H1 (cell line): Measurements from ENCODE around the gene INCENP. TPM values are rescaled to one million over a fixed set of nuclear protein-coding genes. Genes with fewer than 3 reads are reported as not detected.

Experiments used
- CTCF ChIA-PET: fragments of 300-600 bp; sonication (Branson Sonifier 250); formaldehyde crosslinking; loops from one replicate; lab custom pipeline; 2021; ENCODE audit not compliant: partially characterized antibody; lab: Charles Lee
- POLR2A ChIA-PET: fragments of 300-600 bp; sonication (Branson Sonifier 250); formaldehyde crosslinking; loops from one replicate; lab custom pipeline; 2021; ENCODE audit warnings: inconsistent platforms; ENCODE audit not compliant: partially characterized antibody; lab: Charles Lee
- DNase-seq, 2 experiments: peaks; one replicate each; pipeline versions ENCODE4 v3.0.0 to v3.0.0-alpha.2; 2010 to 2022; ENCODE audit warnings: low spot score in 2 of 2, low read depth in 1 of 2, mixed read lengths in 1 of 2
- FAIRE-seq: peaks from 2 replicates; lab custom pipeline; 2011; peaks lifted over from hg19 to GRCh38; lab: Jason Lieb, UNC
- H2AFZ ChIP-seq: 2 replicates; pipeline ENCODE4 v1.8.1; 2012; ENCODE audit warnings: low read length, inconsistent platforms
- H2AK5ac ChIP-seq: 2 replicates; pipeline ENCODE4 v1.6.1; 2013; ENCODE audit warnings: low read depth, low read length
- H2BK120ac ChIP-seq: replicated peaks from 2 replicates; pipeline ENCODE3; 2013; ENCODE audit warnings: low read depth, low read length, inconsistent platforms
- H2BK12ac ChIP-seq: 2 replicates; pipeline ENCODE4 v1.6.1; 2013; ENCODE audit warnings: low read depth, low read length
- H2BK15ac ChIP-seq: 2 replicates; pipeline ENCODE4 v1.6.1; 2013; ENCODE audit warnings: low read length
- H2BK20ac ChIP-seq: 2 replicates; pipeline ENCODE4 v1.6.1; 2013; ENCODE audit warnings: low read length
- H2BK5ac ChIP-seq: 2 replicates; pipeline ENCODE4 v1.6.1; 2013; ENCODE audit warnings: low read depth, low read length
- H3K14ac ChIP-seq: 2 replicates; pipeline ENCODE4 v1.6.1; 2013; ENCODE audit warnings: inconsistent platforms; ENCODE audit not compliant: insufficient read length
- H3K18ac ChIP-seq: 2 replicates; pipeline ENCODE4 v1.6.1; 2013; ENCODE audit warnings: low read length; ENCODE audit errors: extremely low read depth
- H3K23ac ChIP-seq: 2 replicates; pipeline ENCODE4 v1.6.1; 2013; ENCODE audit warnings: inconsistent platforms; ENCODE audit not compliant: insufficient read length
- H3K23me2 ChIP-seq: 2 replicates; pipeline ENCODE4 v1.6.1; 2013; ENCODE audit warnings: low read depth, low read length
- H3K27ac ChIP-seq: 2 replicates; pipeline ENCODE4 v1.6.1; 2011; ENCODE audit warnings: low read depth, low read length, inconsistent platforms
- H3K27me3 ChIP-seq, 4 experiments: replicated peaks in 1 of 4; 1 replicate in 1 of 4; 2 replicates in 3 of 4; pipeline versions ENCODE4 v1.6.1 to v1.8.1; 2011 to 2013; ENCODE audit warnings: low read length in 3 of 4, mild to moderate bottlenecking in 3 of 4, inconsistent platforms in 2 of 4, mixed read lengths in 2 of 4, moderate library complexity in 1 of 4; ENCODE audit not compliant: control insufficient read depth in 3 of 4, insufficient read depth in 3 of 4; ENCODE audit errors: extremely low read depth in 1 of 4
- H3K36me3 ChIP-seq, 4 experiments: 2 replicates each; pipeline versions ENCODE4 v1.6.1 to v1.8.1; 2011 to 2013; ENCODE audit warnings: mild to moderate bottlenecking in 4 of 4, low read length in 3 of 4, moderate library complexity in 2 of 4, control low read depth in 1 of 4, inconsistent platforms in 1 of 4; ENCODE audit not compliant: insufficient read depth in 4 of 4, control insufficient read depth in 2 of 4
- H3K4ac ChIP-seq: replicated peaks from 2 replicates; pipeline ENCODE3; 2013; ENCODE audit warnings: low read length, low read depth, mixed read lengths, inconsistent platforms; ENCODE audit not compliant: insufficient read length
- H3K4me1 ChIP-seq, 4 experiments: replicated peaks in 1 of 4; 1 replicate in 1 of 4; 2 replicates in 3 of 4; pipeline versions ENCODE4 v1.6.1 to v1.8.1; 2011 to 2013; ENCODE audit warnings: low read length in 3 of 4, inconsistent platforms in 2 of 4, mixed read lengths in 1 of 4; ENCODE audit not compliant: insufficient read depth in 4 of 4, control insufficient read depth in 3 of 4
- H3K4me2 ChIP-seq, 2 experiments: 2 replicates each; pipeline versions ENCODE4 v1.6.1 to v1.8.1; 2011 to 2013; ENCODE audit warnings: low read depth in 2 of 2, low read length in 2 of 2, control low read depth in 1 of 2, inconsistent platforms in 1 of 2, mild to moderate bottlenecking in 1 of 2; ENCODE audit not compliant: insufficient read depth in 1 of 2
- H3K4me3 ChIP-seq, 4 experiments: fragments of 200-600, 300-600 bp in 1 of 4; sonication (generic), shearing (Covaris generic), sonication (Bioruptor Twin) in 1 of 4; 2 replicates each; pipeline versions ENCODE4 v1.5.1 to v1.8.1; 2011 to 2016; ENCODE audit warnings: low read length in 4 of 4, low read depth in 3 of 4, control low read depth in 2 of 4, inconsistent platforms in 2 of 4, mild to moderate bottlenecking in 2 of 4, mixed read lengths in 1 of 4, moderate library complexity in 1 of 4; ENCODE audit not compliant: insufficient read depth in 2 of 4; ENCODE audit errors: extremely low read depth in 1 of 4
- H3K56ac ChIP-seq: replicated peaks from 2 replicates; pipeline ENCODE3; 2013; ENCODE audit warnings: low read depth, mild to moderate bottlenecking, mixed read lengths, low read length, inconsistent platforms; ENCODE audit not compliant: insufficient read length
- H3K79me1 ChIP-seq: 2 replicates; pipeline ENCODE4 v1.6.1; 2013; ENCODE audit warnings: low read depth, low read length, control low read depth
- H3K79me2 ChIP-seq, 2 experiments: 2 replicates each; pipeline versions ENCODE4 v1.6.1 to v1.8.1; 2012 to 2013; ENCODE audit warnings: low read length in 2 of 2, mild to moderate bottlenecking in 2 of 2, inconsistent platforms in 1 of 2; ENCODE audit not compliant: insufficient read depth in 2 of 2, control insufficient read depth in 1 of 2
- H3K9ac ChIP-seq, 4 experiments: replicated peaks in 1 of 4; 1 replicate in 1 of 4; 2 replicates in 3 of 4; pipeline versions ENCODE4 v1.6.1 to v1.8.1; 2011 to 2013; ENCODE audit warnings: low read depth in 3 of 4, low read length in 3 of 4, control low read depth in 2 of 4, mild to moderate bottlenecking in 2 of 4, moderate library complexity in 2 of 4, inconsistent platforms in 1 of 4; ENCODE audit errors: extremely low read depth in 1 of 4
- H3K9me3 ChIP-seq, 2 experiments: 2 replicates each; pipeline versions ENCODE4 v1.6.1 to v1.8.1; 2012 to 2013; ENCODE audit warnings: mild to moderate bottlenecking in 2 of 2, moderate library complexity in 2 of 2, control low read depth in 1 of 2, inconsistent platforms in 1 of 2, low read depth in 1 of 2, low read length in 1 of 2, mixed read lengths in 1 of 2; ENCODE audit not compliant: insufficient read depth in 2 of 2
- H4K20me1 ChIP-seq, 2 experiments: replicated peaks in 1 of 2; 2 replicates each; pipeline versions ENCODE3 to v1.8.1; 2011 to 2013; ENCODE audit warnings: inconsistent platforms in 2 of 2, low read length in 2 of 2, mild to moderate bottlenecking in 1 of 2; ENCODE audit not compliant: insufficient read depth in 2 of 2, control insufficient read depth in 1 of 2
- H4K5ac ChIP-seq: 2 replicates; pipeline ENCODE4 v1.6.1; 2013; ENCODE audit warnings: low read length, low read depth, mixed read lengths, inconsistent platforms; ENCODE audit not compliant: insufficient read length
- H4K8ac ChIP-seq: 2 replicates; pipeline ENCODE4 v1.8.0; 2013; ENCODE audit warnings: mild to moderate bottlenecking, moderate library complexity, low read length, inconsistent platforms; ENCODE audit not compliant: insufficient read depth; ENCODE audit errors: extremely low read depth
- H4K91ac ChIP-seq: replicated peaks from 2 replicates; pipeline ENCODE3; 2013; ENCODE audit warnings: low read length, mixed read lengths, inconsistent platforms; ENCODE audit not compliant: insufficient read length
- BACH1 ChIP-seq: IDR thresholded peaks from 2 replicates; pipeline ENCODE4 v1.6.1; 2012; ENCODE audit warnings: low read length, improper control_type of control experiment
- BRCA1 ChIP-seq: IDR thresholded peaks from 2 replicates; pipeline ENCODE4 v1.6.1; 2012; ENCODE audit warnings: low read depth, low read length, improper control_type of control experiment
- CEBPB ChIP-seq: IDR thresholded peaks from 2 replicates; pipeline ENCODE4 v1.6.1; 2012; ENCODE audit warnings: low read depth, low read length
- CREB1 ChIP-seq: IDR thresholded peaks from 2 replicates; pipeline ENCODE4 v1.6.1; 2012; ENCODE audit warnings: inconsistent platforms
- CTCF ChIP-seq, 3 experiments: IDR thresholded peaks; 1 replicate in 2 of 3; 2 replicates in 1 of 3; pipeline versions ENCODE4 v1.5.1 to v1.6.1; 2011; ENCODE audit warnings: low read length in 3 of 3, mild to moderate bottlenecking in 3 of 3, inconsistent platforms in 2 of 3, low read depth in 1 of 3, moderate library complexity in 1 of 3; ENCODE audit not compliant: insufficient read depth in 1 of 3; ENCODE audit errors: control extremely low read depth in 1 of 3
- FOSL1 ChIP-seq: IDR thresholded peaks from 2 replicates; pipeline ENCODE4 v1.6.1; 2011; ENCODE audit warnings: mild to moderate bottlenecking, low read depth, low read length, moderate library complexity; ENCODE audit not compliant: insufficient read depth
- KDM5A ChIP-seq: fragments of 200-600 bp; IDR thresholded peaks from 2 replicates; pipeline ENCODE4 v1.7.1; 2012; ENCODE audit warnings: mild to moderate bottlenecking, low read length, inconsistent platforms, mixed read lengths
- PHF8 ChIP-seq: fragments of 200-600 bp; sonication (generic); conservative IDR thresholded peaks from 2 replicates; pipeline ENCODE4 v1.7.1; 2012; ENCODE audit warnings: low read depth, mild to moderate bottlenecking, inconsistent platforms, low read length, moderate library complexity
- RXRA ChIP-seq: IDR thresholded peaks from 2 replicates; pipeline ENCODE4 v1.6.1; 2011; ENCODE audit warnings: low read depth, mild to moderate bottlenecking, low read length, moderate library complexity; ENCODE audit not compliant: insufficient read depth
- SUZ12 ChIP-seq: fragments of 200-600 bp; sonication (generic); IDR thresholded peaks from 2 replicates; pipeline ENCODE4 v1.6.1; 2012; ENCODE audit warnings: mild to moderate bottlenecking, inconsistent platforms, low read length, moderate library complexity, mixed read lengths
- TAF1 ChIP-seq: IDR thresholded peaks from 2 replicates; pipeline ENCODE4 v1.6.1; 2011; ENCODE audit warnings: mild to moderate bottlenecking, low read depth, low read length
- WGBS, 2 experiments: shearing (Covaris generic) in 1 of 2; methylation state at CpG; one replicate each; pipeline versions ENCODE4 v1.1.6 to v1.1.7; 2013 to 2015; ENCODE audit warnings: low lambda C conversion rate in 2 of 2, mixed read lengths in 2 of 2, inconsistent platforms in 1 of 2, low coverage in 1 of 2, missing lambda C conversion rate in 1 of 2; ENCODE audit not compliant: insufficient replicate concordance in 2 of 2, insufficient coverage in 1 of 2, insufficient read length in 1 of 2; ENCODE audit errors: extremely low coverage in 1 of 2, missing lambda C conversion rate in 1 of 2; 5-methylcytosine and 5-hydroxymethylcytosine counted together
- polyA plus RNA-seq, 7 experiments: library from polyadenylated mRNA; depleted of rRNA in 3 of 7; stranded (reverse) in 5 of 7; unstranded in 2 of 7; fragments of >200 nt in 5 of 7; fragments of 200-250 nt in 2 of 7; gene quantifications; 1 replicate in 5 of 7; 2 replicates in 1 of 7; 4 replicates in 1 of 7; pipeline versions ENCODE4 v1.2.1 to v1.2.3, GENCODE V29; 2011 to 2013; ENCODE audit warnings: missing spikeins in 2 of 7, mixed read lengths in 2 of 7
- total RNA-seq: library from RNA; stranded (reverse); fragmentation: NEBNext Ultra II Directional; extraction: Animal tissue kit (Norgen Biotek cat#: 25700); gene quantifications from 2 replicates; pipeline ENCODE4 v1.2.1, GENCODE V29; 2021

The INCENP gene
- total and polyA plus RNA-seq, 2 of the 8 experiments (the other 6 are each of a cell fraction or from before 2014, with no cell fraction given) = 25.4 to 132 TPM

DNA sequence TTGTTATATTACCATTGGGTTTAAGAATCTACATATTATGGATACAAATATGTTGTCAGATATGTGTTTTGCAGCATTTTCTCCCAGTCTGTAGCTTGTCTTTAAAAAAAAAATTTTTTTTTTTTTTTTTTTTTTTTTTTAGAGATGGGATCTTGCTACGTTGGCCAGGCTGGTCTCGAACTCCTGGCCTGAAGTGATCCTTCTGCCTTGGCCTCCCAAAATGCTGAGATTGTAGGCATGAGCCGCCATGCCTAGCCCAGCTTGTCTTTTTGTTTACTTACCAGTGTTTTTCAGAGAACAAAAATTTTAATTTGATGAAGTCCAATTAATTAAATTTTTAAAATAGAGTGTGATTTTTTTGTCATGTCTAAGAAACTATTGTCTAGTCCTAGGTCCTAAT, 29.8 kb downstream of the INCENP start:
- no peak overlapping the region for H2BK20ac ChIP-seq
- no peaks in the 10 kb centered on the region for H3K9me3 ChIP-seq
- no peak overlapping the region for H3K4me2 ChIP-seq
- H3K14ac ChIP-seq = no peak overlapping the region
- no peak for DNase-seq
- H2AK5ac ChIP-seq = no peak overlapping the region
- H2BK120ac ChIP-seq = no peak overlapping the region
- FAIRE-seq = no peak
- H3K79me2 ChIP-seq = no peaks in the 10 kb centered on the region
- no peak overlapping the region for H3K27ac ChIP-seq
- H4K5ac ChIP-seq = no peak overlapping the region
- H3K36me3 ChIP-seq = peaks cover 14 to 39% (median 27%) of the 10 kb centered on the region in 4 experiments
- no peak overlapping the region for H2BK12ac ChIP-seq
- 60% methylated on average over 3 of the region's 3 CpGs; no CpG with 5 or more reads in 1 of the 2 experiments for WGBS, 2 experiments
- ChIA-PET POLR2A (no interaction called here), CTCF (interaction anchor here (1.8 kb wide), 1 partner anchor 18 kb away, joined by 4 read pairs; no protein-coding TSS in a partner anchor)
- H4K91ac ChIP-seq = no peak overlapping the region
- H3K56ac ChIP-seq = no peak overlapping the region
- no peak overlapping the region for H3K9ac ChIP-seq
- H3K23ac ChIP-seq = no peak overlapping the region
- H3K4me1 ChIP-seq = no peaks in the 10 kb centered on the region
- H3K4ac ChIP-seq = no peak overlapping the region
- no peak overlapping the region for H2AFZ ChIP-seq
- no peak overlapping the region for H3K4me3 ChIP-seq
- H4K20me1 ChIP-seq = peaks cover 2 to 10% of the 10 kb centered on the region in 2 experiments
- H4K8ac ChIP-seq = no peak overlapping the region
- no peaks in the 10 kb centered on the region for H3K27me3 ChIP-seq
- TF ChIP-seq SUZ12 (no peak), FOSL1 (no peak), RXRA (no peak), BACH1 (no peak), TAF1 (no peak), CREB1 (no peak), BRCA1 (no peak), KDM5A (no peak), PHF8 (no peak), CTCF (IDR thresholded peaks at IDR 0.05; ENCODE audit: control extremely low read depth in 1 of 3, insufficient read depth in 1 of 3, low read depth in 1 of 3, low read length in 3 of 3) (no peak), CEBPB (no peak)
- H3K18ac ChIP-seq = no peak overlapping the region
- no peaks in the 10 kb centered on the region for H3K23me2 ChIP-seq
- no peak overlapping the region for H2BK15ac ChIP-seq
- H3K79me1 ChIP-seq = no peaks in the 10 kb centered on the region
- H2BK5ac ChIP-seq = no peak overlapping the region
